Measurements from ENCODE around the gene ACAA1.

ACAA1 gene

GRCh38 chr3:38117748-38118420 lies 19.0 kb downstream of the ACAA1 start:
- peak; percentile 59 for DNase-seq

- no peak for DNase-seq
Measured at GRCh38 chr3:38117163-38117716, 19.7 kb downstream of the ACAA1 start.

GRCh38 chr3:38116471-38117162 lies 20.3 kb downstream of the ACAA1 start:
- no peak for DNase-seq

GRCh38 chr3:38115645-38116427 lies 21.1 kb downstream of the ACAA1 start:
- no peak for DNase-seq

DNA sequence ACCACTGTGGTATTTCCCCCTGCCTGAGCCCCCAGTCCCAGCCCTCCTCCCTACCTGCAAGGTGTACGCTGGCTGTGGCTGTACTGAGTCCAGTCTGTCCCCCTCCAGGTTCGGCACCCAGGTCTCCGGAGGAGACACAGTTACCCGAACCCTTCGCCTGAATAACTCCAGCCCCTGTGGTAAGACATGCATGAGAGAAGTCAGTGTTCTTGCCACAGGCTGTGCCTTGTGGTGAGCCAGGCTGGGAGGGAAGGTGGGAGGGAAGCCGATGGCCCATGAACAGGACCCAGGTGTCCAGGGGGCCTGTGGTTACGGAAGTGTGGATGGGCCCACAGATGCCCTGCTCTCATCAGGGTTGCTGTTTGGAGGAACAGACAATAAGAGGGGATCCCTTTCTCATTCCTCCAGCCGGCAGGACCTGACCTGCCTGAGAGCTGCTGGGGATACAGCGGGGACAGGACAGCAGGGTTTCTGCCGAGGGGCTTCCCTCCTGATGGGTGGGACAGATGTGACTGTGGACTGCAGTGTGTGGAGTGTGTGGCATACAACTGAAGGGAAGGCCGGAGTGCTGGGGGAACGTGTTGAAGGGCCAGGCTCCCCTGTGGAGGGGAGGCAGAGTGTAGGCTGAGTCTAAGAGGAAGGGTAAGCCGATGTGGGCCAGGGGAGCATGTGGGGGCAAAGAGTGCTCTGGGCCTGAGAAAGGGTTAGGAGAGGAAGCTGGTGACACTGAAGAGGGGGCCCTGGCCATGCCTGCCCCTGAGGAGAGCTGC lies 21.9 kb downstream of the ACAA1 start:
- no peak for DNase-seq

- DNase-seq, result no peak
Measured at GRCh38 chr3:38114052-38114874, 22.7 kb downstream of the ACAA1 start.

DNA sequence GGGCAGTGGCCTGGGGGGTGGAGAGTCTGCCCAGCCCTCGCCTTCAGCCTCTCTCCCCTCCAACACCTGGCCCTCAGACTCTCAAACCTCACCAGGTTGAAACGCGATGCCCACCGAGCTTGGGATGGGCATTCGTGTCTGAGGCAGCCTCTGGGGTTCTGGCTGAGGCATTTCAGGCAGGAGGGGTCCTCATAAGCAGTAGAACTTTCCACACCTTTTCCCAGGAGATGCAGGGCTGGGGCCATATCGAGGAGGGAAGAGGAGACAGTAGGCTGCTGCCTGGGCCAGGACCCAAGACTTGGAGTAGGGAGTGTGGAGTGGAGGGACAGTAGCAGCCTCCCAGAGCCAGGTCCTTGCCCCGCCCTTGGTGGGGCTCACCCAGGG lies 24.6 kb downstream of the ACAA1 start:
- no peak for DNase-seq

DNA sequence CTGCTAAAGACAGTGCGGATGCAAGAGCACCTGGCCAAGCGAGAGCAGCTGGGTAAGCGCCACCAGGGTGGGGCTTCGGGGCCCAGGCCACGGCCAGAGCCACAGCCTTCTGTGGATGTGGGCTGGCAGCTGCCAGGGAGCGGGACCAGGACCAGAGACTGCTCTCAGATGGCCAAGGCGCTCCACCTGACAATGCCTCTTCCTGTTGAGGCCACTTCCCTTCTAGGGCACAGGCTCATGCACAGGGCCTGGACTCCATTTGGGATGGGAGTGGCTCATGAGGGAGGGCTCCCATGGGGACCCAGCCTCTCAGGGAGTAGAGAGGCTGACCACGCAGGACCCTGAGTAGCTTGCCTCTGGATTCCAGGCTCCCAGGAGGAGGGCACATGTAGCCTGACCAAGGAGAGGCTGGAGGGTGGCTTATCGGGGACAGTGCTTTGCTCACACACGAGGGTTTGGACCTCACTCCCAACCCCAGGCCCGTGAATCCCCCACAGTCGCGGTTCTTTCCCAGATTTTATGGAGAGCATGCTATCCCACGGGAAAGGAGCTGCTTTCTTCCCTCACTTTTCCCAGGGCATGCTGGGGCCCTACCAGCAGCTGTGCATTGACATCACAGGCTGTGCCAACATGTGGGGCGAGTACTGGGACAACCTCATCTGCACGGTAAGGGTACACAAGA lies 25.1 kb downstream of the ACAA1 start:
- DNase-seq, result no peak

- DNase-seq, result no peak
Measured at GRCh38 chr3:38111201-38111600, 25.7 kb downstream of the ACAA1 start.

GRCh38 chr3:38110314-38111050 lies 26.4 kb downstream of the ACAA1 start:
- no peak for DNase-seq

DNA sequence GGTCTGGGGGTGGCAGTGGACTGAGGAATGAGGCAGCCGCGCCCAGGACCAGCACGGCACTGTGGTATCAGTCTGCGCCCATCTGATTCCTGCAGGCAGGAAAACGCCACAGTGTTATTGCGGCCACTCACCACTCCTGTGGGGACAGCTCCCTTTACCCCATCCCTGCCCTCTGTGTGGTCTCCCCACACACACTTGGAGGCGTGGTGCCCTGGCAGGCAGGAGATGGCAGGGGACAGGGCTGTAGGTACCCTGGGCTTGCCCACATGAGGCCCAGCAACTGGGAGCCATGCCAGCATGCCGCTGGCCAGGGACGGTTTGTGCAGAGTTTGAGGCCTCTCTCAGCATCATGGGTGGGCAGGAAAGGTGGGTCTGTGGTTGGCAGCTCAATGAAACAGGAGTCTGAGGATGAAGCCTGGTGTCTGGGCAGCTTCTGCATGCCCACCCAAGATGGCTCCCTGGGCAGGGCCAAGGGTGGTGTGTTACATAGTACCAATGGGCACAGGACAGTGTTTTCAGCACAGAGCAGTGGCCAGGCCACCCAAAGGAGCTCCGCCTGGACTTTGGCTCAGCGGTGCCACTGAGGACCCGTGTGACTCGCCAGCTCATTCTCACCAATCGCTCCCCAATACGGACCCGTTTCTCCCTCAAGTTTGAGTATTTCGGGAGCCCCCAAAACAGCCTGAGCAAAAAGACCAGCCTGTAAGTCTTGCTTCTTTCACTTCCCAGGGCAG lies 27.2 kb downstream of the ACAA1 start:
- no peak for DNase-seq

- DNase-seq, result no peak
Measured at GRCh38 chr3:38108649-38109579, 28.0 kb downstream of the ACAA1 start.

- DNase-seq, result no peak
Measured at GRCh38 chr3:38107911-38108648, 28.8 kb downstream of the ACAA1 start.

DNA sequence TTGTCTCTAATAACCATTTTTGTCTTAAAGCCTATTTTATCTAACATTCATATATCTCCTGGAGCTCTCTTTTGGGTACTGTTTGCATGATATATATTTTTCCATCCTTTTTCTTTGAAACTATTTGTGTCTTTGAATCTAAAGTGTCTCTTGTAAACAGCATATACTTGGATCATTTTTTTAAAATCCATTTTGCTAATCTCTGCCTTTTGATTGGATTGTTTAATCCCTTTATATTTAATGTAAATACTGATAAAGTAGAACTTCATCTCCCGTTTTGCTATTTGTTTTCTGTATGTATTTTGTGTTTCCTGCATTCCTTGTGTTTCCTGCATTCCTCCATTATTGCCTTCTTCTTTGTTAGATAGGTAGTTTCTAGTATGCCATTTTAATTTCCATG lies 31.4 kb downstream of the ACAA1 start:
- no peak for DNase-seq

GRCh38 chr3:38102444-38102814 lies 34.5 kb downstream of the ACAA1 start:
- DNase-seq, result no peak

- no peak for DNase-seq
Measured at GRCh38 chr3:38101811-38102443, 35.0 kb downstream of the ACAA1 start.

GRCh38 chr3:38100498-38100897 lies 36.4 kb downstream of the ACAA1 start:
- DNase-seq, result no peak

GRCh38 chr3:38099518-38099917 lies 37.4 kb downstream of the ACAA1 start:
- DNase-seq, result no peak
